Activated CD8-positive, alpha-beta memory T cell treated with anti-CD3 and anti-CD28 coated beads for 48 hours (primary cell): Measurements from ENCODE around the gene FSTL4.
"Not testable (repeated sequence)": the region's sequence is repeated elsewhere in the genome, so short reads cannot be mapped to it uniquely, and the experiment has no call there.

Experiments
- DNase-seq, 3 experiments: peaks; one replicate each; pipeline ENCODE4 v3.0.0-alpha.2; 2020; ENCODE audit warnings: low read depth in 2 of 3, low spot score in 2 of 3

Gene FSTL4

GRCh38 chr5:133205204-133205603 lies 407.1 kb downstream of the FSTL4 start:
- DNase-seq = no peak

GRCh38 chr5:133203317-133204305 lies 408.7 kb downstream of the FSTL4 start:
- no peak for DNase-seq

- DNase-seq = no peak
These were observed 410.2 kb downstream of the FSTL4 start for GRCh38 chr5:133202066-133202665.

GRCh38 chr5:133201310-133201709 lies 411.0 kb downstream of the FSTL4 start:
- DNase-seq = no peak

- DNase-seq = no peak
These were observed 412.1 kb downstream of the FSTL4 start for GRCh38 chr5:133200256-133200655.

- no peak for DNase-seq
These were observed 412.7 kb downstream of the FSTL4 start for GRCh38 chr5:133199417-133200178.

- DNase-seq = no peak
These were observed 413.8 kb downstream of the FSTL4 start for GRCh38 chr5:133198511-133198910.

GRCh38 chr5:133196441-133197085 lies 415.8 kb downstream of the FSTL4 start:
- no peak for DNase-seq

- DNase-seq = no peak
These were observed 417.1 kb downstream of the FSTL4 start for GRCh38 chr5:133195250-133195649.

- no peak for DNase-seq
These were observed 418.5 kb downstream of the FSTL4 start for GRCh38 chr5:133193794-133194193.

- DNase-seq = no peak
These were observed 419.6 kb downstream of the FSTL4 start for GRCh38 chr5:133192716-133193115.

GRCh38 chr5:133189881-133190280 lies 422.5 kb downstream of the FSTL4 start:
- DNase-seq = no peak

GRCh38 chr5:133179405-133179804 lies 432.9 kb downstream of the FSTL4 start:
- no peak for DNase-seq

- DNase-seq = not testable (repeated sequence)
These were observed 441.5 kb downstream of the FSTL4 start for GRCh38 chr5:133170756-133171387.

GRCh38 chr5:133164759-133165158 lies 447.6 kb downstream of the FSTL4 start:
- no peak for DNase-seq

GRCh38 chr5:133163839-133164238 lies 448.5 kb downstream of the FSTL4 start:
- no peak for DNase-seq

- DNase-seq = no peak
These were observed 452.8 kb downstream of the FSTL4 start for GRCh38 chr5:133159543-133159942.

GRCh38 chr5:133155326-133155969 lies 456.9 kb downstream of the FSTL4 start:
- DNase-seq = no peak

- DNase-seq = no peak
These were observed 457.9 kb downstream of the FSTL4 start for GRCh38 chr5:133154274-133155075.
